HG02642 (cell line): ENCODE results near the gene ITLN1.

Source experiments
- ATAC-seq: cut with Tn5 transposase; IDR thresholded peaks from one replicate; pipeline ENCODE4 v1.9.1; 2021; ENCODE audit warnings: mild to moderate bottlenecking; ENCODE audit not compliant: unreplicated experiment, poor library complexity

Gene ITLN1

DNA sequence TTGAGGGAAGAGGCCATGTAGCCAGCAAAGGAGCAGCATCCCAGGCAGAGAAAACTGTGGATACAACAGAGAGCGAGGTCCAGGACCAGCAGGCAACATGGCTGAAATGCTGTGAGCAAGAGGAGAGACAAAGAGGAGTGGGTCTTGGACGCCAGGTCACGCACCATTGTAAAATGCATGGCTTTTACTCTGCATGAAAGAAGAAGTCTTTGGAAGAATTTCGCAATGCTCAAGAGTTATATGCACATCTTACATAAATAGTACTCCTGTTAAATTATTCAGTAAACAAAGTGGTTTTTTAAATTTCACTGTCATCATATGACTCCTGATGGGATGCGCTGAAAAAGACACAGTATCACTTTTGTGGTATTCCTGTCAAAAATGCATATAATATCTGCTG is 25.8 kb downstream of the ITLN1 start:
- no peak for ATAC-seq

DNA sequence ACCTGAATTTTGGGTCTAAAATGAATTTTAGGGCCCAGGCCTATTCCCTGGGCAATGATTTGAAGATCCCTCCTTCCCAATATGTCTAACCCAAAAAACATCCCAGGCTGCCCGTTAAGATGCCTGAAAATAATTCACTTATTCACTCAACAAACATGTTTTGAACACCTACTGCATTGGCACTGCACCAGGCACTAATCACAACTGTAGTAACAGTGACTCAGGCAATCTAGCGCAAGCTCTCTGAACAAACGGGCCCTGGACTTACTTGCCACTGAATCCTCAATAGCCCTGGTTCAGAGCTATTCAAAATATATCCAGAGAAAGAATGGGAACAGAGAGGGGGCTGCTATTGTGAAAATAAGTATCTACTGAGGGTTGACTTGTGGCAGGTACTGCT is 26.5 kb downstream of the ITLN1 start:
- no peak for ATAC-seq

DNA sequence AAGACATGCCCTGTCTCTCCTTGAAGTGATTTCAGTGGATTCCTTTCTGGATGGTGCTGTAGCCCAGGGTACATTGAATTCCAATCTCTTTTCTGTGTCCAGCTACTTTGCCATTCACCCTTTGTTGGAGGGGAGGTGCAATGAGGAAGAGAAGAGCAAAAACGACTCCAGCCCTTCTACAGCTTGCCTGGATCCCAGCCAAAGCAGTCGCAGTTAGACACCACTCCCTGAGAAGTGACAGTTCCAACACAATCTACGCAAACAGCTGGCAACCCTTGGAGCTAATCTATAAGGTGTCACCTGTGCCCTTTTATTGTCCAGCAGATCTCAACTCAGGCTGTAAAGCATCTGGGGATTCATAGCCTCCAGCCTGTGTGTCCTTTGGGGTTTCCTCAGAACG is 26.9 kb downstream of the ITLN1 start:
- no peak for ATAC-seq

GRCh38 chr1:160855181-160855981 is 29.6 kb downstream of the ITLN1 start:
- ATAC-seq: peak; percentile 77

- ATAC-seq: no peak
These were observed 31.2 kb downstream of the ITLN1 start for GRCh38 chr1:160853754-160854153.

DNA sequence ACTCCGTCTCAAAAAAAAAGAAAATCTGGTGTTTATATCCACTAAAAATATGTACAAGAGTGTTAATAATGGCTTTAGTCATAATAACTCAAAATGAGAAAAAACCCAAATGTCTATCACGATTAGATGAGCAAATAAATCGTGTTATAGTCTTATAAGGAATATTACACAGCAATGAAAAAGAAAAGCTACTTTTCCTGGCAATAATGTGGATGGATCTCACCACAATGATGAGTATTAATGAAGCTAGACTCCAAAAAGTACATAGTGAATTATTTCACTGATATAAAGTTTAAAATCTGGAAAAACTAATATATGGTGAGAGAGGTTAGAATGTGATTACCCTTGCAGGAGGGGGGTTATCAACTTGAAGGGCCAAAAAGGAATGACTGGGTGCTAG is 32.0 kb downstream of the ITLN1 start:
- ATAC-seq: no peak

GRCh38 chr1:160850993-160851392 is 34.0 kb downstream of the ITLN1 start:
- no peak for ATAC-seq

DNA sequence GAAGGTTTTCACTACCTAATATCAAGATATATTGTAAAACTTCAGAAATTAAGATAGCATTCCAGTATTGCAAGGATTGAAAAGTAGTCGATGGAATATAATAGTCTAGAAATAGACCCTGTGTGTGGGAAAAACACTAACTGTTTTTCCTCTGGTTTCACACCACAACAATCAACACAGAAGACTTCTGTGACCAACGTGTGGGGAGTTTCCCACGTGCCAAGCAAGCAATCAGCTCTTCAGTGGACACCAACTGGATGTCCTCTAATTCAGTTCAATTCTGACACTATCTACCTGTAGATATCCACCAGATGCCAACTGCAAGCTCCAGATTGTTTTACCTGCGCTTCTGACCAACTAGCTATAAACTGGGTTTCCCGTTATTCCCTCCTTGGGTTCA is 34.4 kb downstream of the ITLN1 start:
- no peak for ATAC-seq

GRCh38 chr1:160846281-160846680 is 38.7 kb downstream of the ITLN1 start:
- no peak for ATAC-seq

DNA sequence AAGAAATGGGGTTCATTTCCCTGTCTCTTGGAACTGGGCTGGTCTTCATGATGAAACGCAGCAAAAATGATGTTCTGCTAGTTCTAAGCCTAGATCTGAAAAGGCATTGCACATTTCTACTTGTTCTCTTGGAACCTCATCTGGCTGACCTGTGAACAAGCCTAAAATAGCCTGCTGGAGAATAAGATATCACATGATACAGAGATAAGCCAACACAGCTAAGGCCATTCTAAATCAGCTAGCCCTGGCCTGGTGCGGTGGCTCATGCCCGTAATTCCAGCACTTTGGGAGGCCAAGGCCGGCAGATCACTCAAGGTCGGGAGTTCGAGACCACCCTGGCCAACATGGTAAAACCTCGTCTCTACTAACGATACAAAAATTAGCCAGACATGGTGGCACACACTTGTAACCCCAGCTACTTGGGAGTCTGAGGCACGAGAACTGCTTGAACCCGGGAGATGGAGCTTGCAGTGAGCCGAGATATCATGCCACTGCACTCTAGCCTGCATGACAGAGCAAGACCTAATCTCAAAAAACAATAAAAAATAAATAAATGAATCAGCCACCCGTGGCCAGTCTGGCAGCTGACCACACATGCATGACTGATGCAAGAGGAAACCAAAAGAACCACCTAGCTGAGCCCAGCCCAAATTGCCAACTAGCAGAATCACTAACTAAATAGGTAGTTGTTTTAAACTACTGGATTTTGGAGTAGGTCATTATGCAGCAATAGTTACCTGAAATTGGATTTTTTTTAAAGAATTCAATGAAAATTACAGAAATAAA is 40.3 kb downstream of the ITLN1 start:
- ATAC-seq: no peak

DNA sequence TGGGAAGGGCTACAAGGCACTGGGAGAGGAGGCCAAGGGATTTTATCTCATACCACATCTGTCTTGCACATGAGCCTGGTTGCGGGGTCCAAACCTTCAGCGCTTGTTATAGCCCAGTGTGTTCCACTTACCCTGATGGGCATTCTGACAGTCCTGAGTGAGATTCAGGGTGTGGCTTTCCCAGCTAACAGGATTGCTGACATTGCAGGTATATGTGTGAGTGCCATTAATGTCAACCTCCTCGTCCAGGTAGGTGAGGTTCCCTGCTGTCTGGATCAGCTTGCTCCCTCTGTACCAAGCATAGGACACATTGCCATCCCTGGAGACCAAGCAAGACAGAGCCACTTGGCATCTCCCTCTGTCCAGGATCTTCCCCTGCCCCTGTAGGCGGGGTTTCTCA is 43.9 kb downstream of the ITLN1 start:
- ATAC-seq: no peak

GRCh38 chr1:160839746-160840145 is 45.2 kb downstream of the ITLN1 start:
- ATAC-seq: no peak

- ATAC-seq: no peak
These were observed 46.1 kb downstream of the ITLN1 start for GRCh38 chr1:160838888-160839287.

DNA sequence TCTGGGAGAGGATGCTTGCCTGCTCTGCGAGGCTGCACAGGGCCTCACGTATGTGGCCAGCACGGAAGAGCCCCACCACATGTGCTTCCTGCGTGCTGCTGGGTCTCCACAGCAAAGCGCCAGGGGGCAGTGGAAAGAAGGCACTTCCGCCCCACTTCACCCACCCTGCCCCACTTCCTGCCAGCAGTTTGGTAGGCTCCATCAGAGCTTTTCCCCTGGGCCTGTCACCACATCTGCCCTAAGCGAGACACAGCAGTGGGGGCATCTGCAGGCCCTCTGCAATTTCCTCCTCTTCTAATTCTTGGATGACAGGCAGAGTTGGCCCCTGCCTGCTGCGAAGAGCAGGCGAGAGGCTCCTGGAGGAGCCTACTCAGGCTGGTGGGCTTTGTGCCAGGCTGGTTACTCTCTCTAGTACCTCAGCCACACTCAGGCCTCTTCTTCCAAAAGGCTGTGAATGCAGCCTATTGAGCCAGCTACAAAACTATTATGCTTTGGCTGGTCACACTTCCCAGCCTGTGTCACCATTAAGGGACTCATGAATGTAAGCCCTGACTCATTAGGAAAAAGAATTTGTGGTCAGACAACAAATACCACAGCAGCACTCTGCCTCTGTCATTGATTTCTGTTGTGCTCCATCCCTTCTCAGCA is 47.3 kb downstream of the ITLN1 start:
- ATAC-seq: peak; percentile 74

GRCh38 chr1:160836981-160837557 is 47.9 kb downstream of the ITLN1 start:
- ATAC-seq: no peak

DNA sequence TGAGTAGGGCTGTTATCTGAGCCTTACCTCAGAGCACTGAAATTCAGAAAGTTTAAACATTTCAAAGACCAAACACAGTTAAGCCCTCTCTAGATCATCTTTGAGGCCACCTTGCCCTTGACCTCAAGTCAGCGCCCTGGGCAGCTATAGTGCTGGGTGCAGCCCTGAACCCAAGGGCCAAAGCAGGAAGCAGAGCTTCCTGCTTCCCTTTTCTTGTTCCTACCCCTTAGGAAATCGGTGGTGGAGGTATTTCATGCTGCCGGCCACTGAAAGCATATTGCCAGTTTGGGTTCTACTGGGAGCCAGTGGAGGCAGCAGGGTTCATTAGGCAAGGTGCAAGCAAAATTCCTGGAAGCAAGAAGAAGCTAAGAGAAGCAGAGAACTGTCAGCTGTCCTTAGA is 48.4 kb downstream of the ITLN1 start:
- ATAC-seq: no peak

DNA sequence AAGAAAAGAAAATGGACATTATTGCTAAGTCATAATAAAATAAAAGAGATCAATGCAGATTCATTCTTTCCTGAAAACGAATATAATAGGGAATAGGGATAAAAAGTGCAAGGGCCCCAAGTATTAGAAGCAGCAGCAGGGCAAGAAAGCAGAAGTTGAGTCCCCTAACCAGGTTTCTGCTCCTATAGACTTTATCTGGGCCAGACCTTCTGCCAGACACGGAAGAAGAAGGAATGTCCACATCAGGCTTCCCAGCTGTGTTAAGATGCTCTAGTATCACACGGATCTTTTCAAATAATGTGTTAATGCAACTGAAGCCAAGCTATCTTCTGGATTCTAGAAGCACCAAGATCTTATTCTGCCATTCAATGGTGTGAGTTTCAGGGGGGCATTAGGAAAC is 49.2 kb downstream of the ITLN1 start:
- no peak for ATAC-seq

DNA sequence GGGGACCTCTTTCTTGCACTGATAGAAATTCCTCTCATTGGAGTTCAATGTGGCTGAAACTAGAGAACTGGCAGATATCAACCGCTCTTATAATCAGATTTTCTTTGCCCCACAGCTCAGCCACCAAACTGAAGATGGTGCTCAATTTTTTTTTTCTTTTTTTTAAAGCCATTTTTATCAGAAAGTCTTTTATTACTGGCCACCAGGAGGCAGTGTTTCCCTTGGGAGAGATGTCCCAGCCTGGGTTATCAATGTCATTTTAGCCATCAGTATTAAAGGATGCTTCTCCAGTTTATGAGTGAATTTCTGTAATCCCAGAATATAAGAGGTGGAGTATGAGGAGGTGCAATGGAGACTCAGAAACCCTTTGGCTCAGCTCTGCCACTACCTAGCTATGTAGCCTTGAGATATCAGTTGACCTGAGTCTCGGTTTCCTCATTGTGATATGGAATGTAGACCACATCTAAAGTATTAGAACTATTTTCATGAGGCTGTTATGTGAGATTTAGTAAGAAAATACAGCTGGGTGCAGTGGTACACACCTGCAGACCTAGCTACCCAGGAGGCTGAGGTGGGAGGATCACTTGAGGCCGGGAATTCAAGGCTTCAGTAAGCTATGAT is 49.9 kb downstream of the ITLN1 start:
- ATAC-seq: no peak

DNA sequence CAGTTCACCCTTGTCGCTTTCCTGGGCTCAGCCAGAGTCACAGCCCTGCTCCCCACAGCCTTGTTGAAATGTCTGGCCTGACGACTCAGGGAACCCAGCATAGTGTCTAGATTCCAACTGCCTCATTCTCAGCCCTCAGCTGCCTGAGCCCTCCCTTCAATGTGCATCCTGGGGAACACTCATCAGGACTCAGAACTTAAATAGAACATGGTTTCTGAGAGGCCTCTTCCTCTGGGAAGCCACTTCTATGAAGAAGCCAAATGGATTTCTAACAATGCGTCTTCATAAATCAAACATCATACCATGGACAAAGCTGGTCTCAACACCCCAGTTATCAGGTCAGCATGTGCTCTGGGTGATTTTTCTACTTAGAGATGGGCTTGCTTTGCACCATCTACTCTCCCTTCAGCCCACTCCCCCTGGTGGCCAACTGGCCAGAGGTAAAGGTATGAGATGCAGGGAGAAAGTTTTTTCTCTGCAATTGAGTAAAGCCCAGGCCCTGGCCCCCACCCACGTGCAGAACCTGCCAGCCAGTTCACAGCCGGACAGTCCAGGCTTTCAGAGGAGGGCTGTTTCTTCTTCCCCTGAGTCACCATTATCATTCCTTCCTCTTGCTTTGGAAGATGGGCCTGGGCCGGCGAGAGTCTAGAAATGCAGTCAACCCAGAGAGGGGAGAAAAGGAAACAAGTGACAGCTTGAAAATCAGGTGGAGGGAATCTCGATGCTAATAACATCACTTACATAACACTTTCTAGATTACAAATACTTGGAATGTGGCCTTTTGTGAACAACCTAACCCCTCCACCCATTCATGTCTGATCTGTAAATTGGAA is 54.4 kb downstream of the ITLN1 start:
- peak; percentile 39 for ATAC-seq

DNA sequence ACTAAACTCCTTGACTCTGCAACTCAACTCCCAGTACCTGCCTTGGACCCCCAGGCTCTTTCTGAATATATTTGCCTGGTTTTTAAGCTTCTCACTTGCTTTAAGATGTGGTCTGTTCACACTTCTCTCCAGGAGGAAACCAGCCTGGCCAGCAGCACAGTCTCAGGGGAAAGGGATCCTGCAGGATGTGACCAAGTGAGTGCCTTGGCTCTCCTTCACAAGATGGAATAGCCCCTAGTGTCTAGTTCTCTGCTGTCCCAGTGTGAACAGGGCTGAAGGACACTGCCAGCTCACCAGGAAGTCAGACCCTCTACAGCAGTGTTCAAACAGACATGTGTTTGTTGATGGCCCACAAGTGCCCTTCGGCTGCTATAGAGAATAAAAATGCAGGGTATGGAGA is 55.2 kb downstream of the ITLN1 start:
- ATAC-seq: no peak
